ENCODE measurements around the gene TTC28. TPM values are rescaled to one million over a fixed set of nuclear protein-coding genes. Genes with fewer than 3 reads are reported as not detected.

Gene TTC28
- total RNA-seq, 1 experiment from 2014 or later, result 0.12 TPM

DNA sequence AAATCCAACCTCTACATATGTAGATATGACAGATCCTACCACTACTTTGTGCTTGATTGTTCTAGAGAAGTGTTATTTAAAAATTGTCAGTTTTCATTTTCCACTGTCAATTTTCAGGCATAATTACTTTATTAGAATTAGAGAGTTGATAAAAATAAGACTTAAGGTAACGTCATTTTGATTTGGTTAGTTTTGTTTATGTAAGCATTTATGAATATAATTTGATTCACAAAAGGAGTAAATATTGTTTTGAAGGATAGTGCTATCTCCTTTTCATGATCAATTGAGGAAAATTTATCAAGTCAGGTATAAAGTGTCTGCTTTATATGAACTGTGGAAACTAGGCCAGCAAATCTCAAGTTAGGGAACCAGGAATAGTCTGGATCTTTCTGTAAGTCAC is 718.0 kb downstream of the TTC28 start (continued):
- no peak for TF ChIP-seq YY1 (IDR thresholded peaks at IDR 0.05; ENCODE audit: extremely low read depth, insufficient replicate concordance, low read depth, low read length)
- TF ChIP-seq CEBPB (IDR thresholded peaks at IDR 0.05; ENCODE audit: low read depth), result no peak
- TF ChIP-seq RAD21 (IDR thresholded peaks at IDR 0.05; ENCODE audit: low read depth), result no peak
- TF ChIP-seq SRF (IDR thresholded peaks at IDR 0.05; ENCODE audit: low read depth), result no peak
- no peak for TF ChIP-seq EZH2phosphoT487 (IDR thresholded peaks at IDR 0.05; ENCODE audit: borderline replicate concordance)
- TF ChIP-seq TCF7L2 (IDR thresholded peaks at IDR 0.05; ENCODE audit: borderline replicate concordance, extremely low read depth, insufficient read depth, insufficient read length), result no peak
- TF ChIP-seq SIN3A (IDR thresholded peaks at IDR 0.05; ENCODE audit: low read depth), result no peak
- TF ChIP-seq POLR2AphosphoS5 (IDR thresholded peaks at IDR 0.05; ENCODE audit: low read depth, low read length), result no peak
- TF ChIP-seq, protein P1, sequence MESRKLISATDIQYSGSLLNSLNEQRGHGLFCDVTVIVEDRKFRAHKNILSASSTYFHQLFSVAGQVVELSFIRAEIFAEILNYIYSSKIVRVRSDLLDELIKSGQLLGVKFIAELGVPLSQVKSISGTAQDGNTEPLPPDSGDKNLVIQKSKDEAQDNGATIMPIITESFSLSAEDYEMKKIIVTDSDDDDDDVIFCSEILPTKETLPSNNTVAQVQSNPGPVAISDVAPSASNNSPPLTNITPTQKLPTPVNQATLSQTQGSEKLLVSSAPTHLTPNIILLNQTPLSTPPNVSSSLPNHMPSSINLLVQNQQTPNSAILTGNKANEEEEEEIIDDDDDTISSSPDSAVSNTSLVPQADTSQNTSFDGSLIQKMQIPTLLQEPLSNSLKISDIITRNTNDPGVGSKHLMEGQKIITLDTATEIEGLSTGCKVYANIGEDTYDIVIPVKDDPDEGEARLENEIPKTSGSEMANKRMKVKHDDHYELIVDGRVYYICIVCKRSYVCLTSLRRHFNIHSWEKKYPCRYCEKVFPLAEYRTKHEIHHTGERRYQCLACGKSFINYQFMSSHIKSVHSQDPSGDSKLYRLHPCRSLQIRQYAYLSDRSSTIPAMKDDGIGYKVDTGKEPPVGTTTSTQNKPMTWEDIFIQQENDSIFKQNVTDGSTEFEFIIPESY (IDR thresholded peaks at IDR 0.05; ENCODE audit: extremely low read depth, insufficient replicate concordance, low read length), result no peak
- TF ChIP-seq ZFX (IDR thresholded peaks at IDR 0.05), result no peak

- Histone ChIP-seq H3K4me3 (replicated peaks in 1 of 2; ENCODE audit: low read depth in 1 of 2, low read length in 2 of 2) (no peak overlapping the region), H4K20me1 (ENCODE audit: insufficient read depth) (no peaks in the 10 kb centered on the region), H3K4me1 (ENCODE audit: control insufficient read depth in 1 of 2, insufficient read depth in 2 of 2, low read length in 2 of 2) (peaks cover 20 to 34% of the 10 kb centered on the region in 2 experiments), H3K9me3 (ENCODE audit: control insufficient read depth in 1 of 2, insufficient read depth in 1 of 2, low read depth in 1 of 2, low read length in 2 of 2) (no peaks in the 10 kb centered on the region), H3K27me3 (ENCODE audit: insufficient read depth, low read length) (no peaks in the 10 kb centered on the region), H3K27ac (ENCODE audit: low read depth, low read length) (no peak overlapping the region), H3K79me2 (ENCODE audit: insufficient read depth, low read length) (no peaks in the 10 kb centered on the region), H3K36me3 (ENCODE audit: control insufficient read depth in 1 of 2, insufficient read depth in 2 of 2, low read length in 2 of 2) (no peaks in the 10 kb centered on the region), H3K9me2 (ENCODE audit: insufficient read depth) (no peaks in the 10 kb centered on the region), H3K4me2 (ENCODE audit: low read length) (no peak overlapping the region), H3K9ac (ENCODE audit: low read length) (no peak overlapping the region), H2AFZ (ENCODE audit: low read depth, low read length, poor library complexity, severe bottlenecking) (no peak overlapping the region)
- no peak for ATAC-seq
- no peak for DNase-seq (ENCODE audit: low read depth, low spot score)
- ChIA-PET RAD21 (ENCODE audit: low non-redundant PET in 1 of 2, low total read pairs in 2 of 2, uncharacterized antibody in 2 of 2, unreplicated experiment in 2 of 2) (no interaction called here), CTCF (no interaction called here), POLR2A (no interaction called here)
- no TSS peak for BruUV-seq (replicated peaks)
- intact Hi-C loops (cut with micrococcal nuclease), result no loop called here
- no peak for TF ChIP-seq RAD21 (IDR thresholded peaks at IDR 0.05; ENCODE audit: low read depth)
- no peak for TF ChIP-seq EZH2 (IDR thresholded peaks at IDR 0.05)
- TF ChIP-seq SIN3A (IDR thresholded peaks at IDR 0.05; ENCODE audit: low read depth), result no peak
- TF ChIP-seq, protein P2, sequence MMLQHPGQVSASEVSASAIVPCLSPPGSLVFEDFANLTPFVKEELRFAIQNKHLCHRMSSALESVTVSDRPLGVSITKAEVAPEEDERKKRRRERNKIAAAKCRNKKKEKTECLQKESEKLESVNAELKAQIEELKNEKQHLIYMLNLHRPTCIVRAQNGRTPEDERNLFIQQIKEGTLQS (IDR thresholded peaks at IDR 0.05), result no peak
- no peak for TF ChIP-seq ZFX (IDR thresholded peaks at IDR 0.05)
- TF ChIP-seq CTCF (IDR thresholded peaks at IDR 0.05 in 2 of 3, conservative IDR thresholded peaks at IDR 0.05 in 1 of 3; ENCODE audit: borderline replicate concordance in 1 of 3, insufficient read depth in 1 of 3, low read depth in 2 of 3, low read length in 2 of 3), result no peak
- TF ChIP-seq TCF7L2 (IDR thresholded peaks at IDR 0.05; ENCODE audit: borderline replicate concordance, extremely low read depth, insufficient read depth, insufficient read length), result no peak
- no peak for TF ChIP-seq FOSL1 (IDR thresholded peaks at IDR 0.05; ENCODE audit: low read depth)
- TF ChIP-seq POLR2A (IDR thresholded peaks at IDR 0.05; ENCODE audit: borderline replicate concordance, extremely low read depth, insufficient read depth, insufficient read length), result no peak
- TF ChIP-seq EZH2phosphoT487 (IDR thresholded peaks at IDR 0.05; ENCODE audit: borderline replicate concordance), result no peak
- no peak for TF ChIP-seq EGR1 (IDR thresholded peaks at IDR 0.05; ENCODE audit: low read depth)
- TF ChIP-seq CBX3 (IDR thresholded peaks at IDR 0.05; ENCODE audit: low read depth), result no peak
- no peak for TF ChIP-seq SRF (IDR thresholded peaks at IDR 0.05; ENCODE audit: low read depth)
- TF ChIP-seq, protein P3, sequence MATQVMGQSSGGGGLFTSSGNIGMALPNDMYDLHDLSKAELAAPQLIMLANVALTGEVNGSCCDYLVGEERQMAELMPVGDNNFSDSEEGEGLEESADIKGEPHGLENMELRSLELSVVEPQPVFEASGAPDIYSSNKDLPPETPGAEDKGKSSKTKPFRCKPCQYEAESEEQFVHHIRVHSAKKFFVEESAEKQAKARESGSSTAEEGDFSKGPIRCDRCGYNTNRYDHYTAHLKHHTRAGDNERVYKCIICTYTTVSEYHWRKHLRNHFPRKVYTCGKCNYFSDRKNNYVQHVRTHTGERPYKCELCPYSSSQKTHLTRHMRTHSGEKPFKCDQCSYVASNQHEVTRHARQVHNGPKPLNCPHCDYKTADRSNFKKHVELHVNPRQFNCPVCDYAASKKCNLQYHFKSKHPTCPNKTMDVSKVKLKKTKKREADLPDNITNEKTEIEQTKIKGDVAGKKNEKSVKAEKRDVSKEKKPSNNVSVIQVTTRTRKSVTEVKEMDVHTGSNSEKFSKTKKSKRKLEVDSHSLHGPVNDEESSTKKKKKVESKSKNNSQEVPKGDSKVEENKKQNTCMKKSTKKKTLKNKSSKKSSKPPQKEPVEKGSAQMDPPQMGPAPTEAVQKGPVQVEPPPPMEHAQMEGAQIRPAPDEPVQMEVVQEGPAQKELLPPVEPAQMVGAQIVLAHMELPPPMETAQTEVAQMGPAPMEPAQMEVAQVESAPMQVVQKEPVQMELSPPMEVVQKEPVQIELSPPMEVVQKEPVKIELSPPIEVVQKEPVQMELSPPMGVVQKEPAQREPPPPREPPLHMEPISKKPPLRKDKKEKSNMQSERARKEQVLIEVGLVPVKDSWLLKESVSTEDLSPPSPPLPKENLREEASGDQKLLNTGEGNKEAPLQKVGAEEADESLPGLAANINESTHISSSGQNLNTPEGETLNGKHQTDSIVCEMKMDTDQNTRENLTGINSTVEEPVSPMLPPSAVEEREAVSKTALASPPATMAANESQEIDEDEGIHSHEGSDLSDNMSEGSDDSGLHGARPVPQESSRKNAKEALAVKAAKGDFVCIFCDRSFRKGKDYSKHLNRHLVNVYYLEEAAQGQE (IDR thresholded peaks at IDR 0.05; ENCODE audit: low read depth), result no peak
Measured at GRCh38 chr22:27961182-27961581, 718.5 kb downstream of the TTC28 start.
